Measurements from ENCODE around the gene SRPRA.
A peak's percentile ranks its signal among the peaks of the same experiment; 100 is the strongest.

Gene SRPRA

DNA sequence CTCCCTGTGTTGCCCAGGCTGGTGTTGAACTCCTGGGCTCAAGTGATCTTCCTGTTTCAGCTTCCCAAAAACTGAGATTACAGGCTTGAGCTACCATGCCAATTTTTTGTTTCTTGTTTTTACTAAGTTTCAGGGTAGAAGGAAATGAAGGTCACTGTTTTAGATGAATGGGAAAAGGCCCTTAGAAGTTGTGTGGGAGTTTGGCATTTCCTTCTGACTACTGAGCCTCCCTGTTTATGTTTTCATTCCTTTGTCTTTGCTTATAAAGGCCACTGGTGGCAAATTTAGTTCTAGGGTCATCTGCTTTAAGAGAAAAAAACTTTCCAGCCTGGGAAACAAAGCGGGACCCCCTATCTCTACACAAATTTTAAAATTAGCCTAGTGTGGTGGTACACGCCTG lies 22.1 kb downstream of the SRPRA start (continued):
- no peak for TF ChIP-seq ZNF354C (tag by site-specific recombination; IDR thresholded peaks at IDR 0.05; ENCODE audit: borderline replicate concordance, low read depth)

DNA sequence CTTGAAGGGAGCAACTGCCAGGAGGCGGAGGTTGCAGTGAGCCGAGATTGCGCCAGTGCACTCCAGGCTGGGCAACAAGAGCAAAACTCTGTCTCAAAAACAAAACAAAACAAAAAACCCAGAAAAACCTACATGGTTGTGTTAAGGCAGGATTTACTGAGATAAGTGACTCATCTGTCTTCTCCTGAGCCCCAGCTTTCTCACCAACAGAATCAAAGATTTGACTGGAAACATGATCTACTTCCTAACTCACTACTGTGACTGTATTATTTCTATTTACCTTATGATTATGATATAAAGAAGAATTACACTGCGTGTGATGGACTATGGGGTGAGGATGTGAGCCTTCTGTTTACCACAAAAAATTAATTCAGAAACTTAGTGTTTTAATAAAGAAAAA lies 35.3 kb downstream of the SRPRA start:
- Histone ChIP-seq H3K27ac (ENCODE audit: extremely low read depth, low read depth, low read length) (no peak overlapping the region), H3K4me1 (ENCODE audit: control insufficient read depth, insufficient read depth, low read length) (peaks cover 5% of the 10 kb centered on the region), H3K4me3 (ENCODE audit: low read depth, low read length) (no peak overlapping the region), H3K9me3 (ENCODE audit: control insufficient read depth, insufficient read depth, low read depth, low read length) (no peaks in the 10 kb centered on the region), H3K36me3 (ENCODE audit: control insufficient read depth in 2 of 2, insufficient read depth in 1 of 2, low read length in 2 of 2) (peaks cover 0 to 17% of the 10 kb centered on the region in 2 experiments; a peak in 1 of 3 replicates)
- TF ChIP-seq, protein P1, sequence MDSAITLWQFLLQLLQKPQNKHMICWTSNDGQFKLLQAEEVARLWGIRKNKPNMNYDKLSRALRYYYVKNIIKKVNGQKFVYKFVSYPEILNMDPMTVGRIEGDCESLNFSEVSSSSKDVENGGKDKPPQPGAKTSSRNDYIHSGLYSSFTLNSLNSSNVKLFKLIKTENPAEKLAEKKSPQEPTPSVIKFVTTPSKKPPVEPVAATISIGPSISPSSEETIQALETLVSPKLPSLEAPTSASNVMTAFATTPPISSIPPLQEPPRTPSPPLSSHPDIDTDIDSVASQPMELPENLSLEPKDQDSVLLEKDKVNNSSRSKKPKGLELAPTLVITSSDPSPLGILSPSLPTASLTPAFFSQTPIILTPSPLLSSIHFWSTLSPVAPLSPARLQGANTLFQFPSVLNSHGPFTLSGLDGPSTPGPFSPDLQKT (IDR thresholded peaks at IDR 0.05; ENCODE audit: borderline replicate concordance, low read depth, low read length): no peak
- TF ChIP-seq, protein P2, sequence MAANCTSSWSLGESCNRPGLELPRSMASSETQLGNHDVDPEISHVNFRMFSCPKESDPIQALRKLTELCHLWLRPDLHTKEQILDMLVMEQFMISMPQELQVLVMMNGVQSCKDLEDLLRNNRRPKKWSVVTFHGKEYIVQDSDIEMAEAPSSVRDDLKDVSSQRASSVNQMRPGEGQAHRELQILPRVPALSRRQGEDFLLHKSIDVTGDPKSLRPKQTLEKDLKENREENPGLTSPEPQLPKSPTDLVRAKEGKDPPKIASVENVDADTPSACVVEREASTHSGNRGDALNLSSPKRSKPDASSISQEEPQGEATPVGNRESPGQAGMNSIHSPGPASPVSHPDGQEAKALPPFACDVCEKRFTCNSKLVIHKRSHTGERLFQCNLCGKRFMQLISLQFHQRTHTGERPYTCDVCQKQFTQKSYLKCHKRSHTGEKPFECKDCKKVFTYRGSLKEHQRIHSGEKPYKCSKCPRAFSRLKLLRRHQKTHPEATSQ (tag by site-specific recombination; IDR thresholded peaks at IDR 0.05): no peak
- no peak for TF ChIP-seq ZNF23 (tag by site-specific recombination; IDR thresholded peaks at IDR 0.05; ENCODE audit: borderline replicate concordance)
- CTCF ChIA-PET: no interaction called here
- POLR2A ChIA-PET: no interaction called here

DNA sequence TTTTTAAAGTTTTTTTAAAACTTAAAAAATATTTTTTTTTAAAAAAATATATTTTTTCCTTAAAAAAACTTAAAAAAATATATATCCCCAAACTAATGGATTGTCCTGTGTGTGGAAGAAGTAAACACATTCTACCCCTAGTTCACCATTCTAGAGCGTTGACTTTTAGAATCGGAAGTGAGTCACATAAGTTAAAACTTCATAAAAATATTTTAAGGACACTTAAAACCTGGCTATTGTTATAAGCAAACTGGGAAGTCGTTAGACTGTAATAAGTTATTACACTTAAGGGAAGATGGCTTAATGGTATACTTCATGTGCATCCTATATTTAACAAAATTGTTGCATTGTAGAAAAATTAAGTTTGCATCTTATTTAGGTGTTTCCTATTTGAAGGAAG lies 36.0 kb downstream of the SRPRA start:
- peaks cover 0 to 13% of the 10 kb centered on the region in 2 experiments; a peak in 1 of 3 replicates for H3K36me3 ChIP-seq (ENCODE audit: control insufficient read depth in 2 of 2, insufficient read depth in 1 of 2, low read length in 2 of 2)
- CTCF ChIA-PET: no interaction called here
- TF ChIP-seq, protein P3, sequence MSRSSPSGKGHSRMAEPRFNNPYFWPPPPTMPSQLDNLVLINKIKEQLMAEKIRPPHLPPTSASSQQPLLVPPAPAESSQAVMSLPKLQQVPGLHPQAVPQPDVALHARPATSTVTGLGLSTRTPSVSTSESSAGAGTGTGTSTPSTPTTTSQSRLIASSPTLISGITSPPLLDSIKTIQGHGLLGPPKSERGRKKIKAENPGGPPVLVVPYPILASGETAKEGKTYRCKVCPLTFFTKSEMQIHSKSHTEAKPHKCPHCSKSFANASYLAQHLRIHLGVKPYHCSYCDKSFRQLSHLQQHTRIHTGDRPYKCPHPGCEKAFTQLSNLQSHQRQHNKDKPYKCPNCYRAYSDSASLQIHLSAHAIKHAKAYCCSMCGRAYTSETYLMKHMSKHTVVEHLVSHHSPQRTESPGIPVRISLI (tag by site-specific recombination; IDR thresholded peaks at IDR 0.05): peak; percentile 51; the same call in 1 of the 2 replicates
- TF ChIP-seq ZBTB17 (tag by site-specific recombination; IDR thresholded peaks at IDR 0.05): no peak

DNA sequence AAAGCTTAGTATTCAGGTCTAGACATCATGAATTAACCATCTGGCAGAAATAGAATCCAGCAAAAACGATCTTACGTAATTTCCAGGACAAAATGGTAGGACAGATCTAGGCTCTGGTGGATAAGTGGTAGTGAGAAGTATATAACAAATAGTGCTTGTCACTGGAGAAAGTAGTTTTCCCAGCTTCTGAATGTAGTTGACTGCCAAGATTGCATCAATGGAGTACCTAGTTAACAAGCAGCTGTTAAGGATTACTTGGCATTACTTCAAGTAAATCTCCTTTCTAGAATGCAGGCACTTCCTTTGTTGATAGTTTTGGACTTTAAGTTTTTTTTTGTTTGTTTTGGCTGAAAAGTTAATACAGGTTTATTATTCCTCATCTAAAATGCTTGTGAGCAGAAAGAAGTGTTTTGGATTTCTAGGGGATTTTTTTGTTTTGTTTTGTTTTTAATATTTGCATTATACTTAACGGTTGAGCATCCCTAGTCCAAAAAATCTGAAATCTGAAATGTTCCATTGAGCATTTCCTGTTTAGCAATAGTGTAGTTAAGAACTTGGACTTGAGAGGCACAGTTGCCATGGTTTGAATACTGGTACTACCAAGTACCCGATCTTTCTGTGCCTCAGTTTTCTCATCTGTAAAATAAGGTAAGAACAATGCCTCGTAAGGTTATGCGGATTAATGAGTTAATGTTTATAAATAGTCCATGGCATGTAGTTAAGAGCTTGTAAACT lies 36.8 kb downstream of the SRPRA start:
- CTCF ChIA-PET: interaction anchor here (1.7 kb wide), 1 partner anchor 19 kb away, joined by 3 read pairs; no protein-coding TSS in a partner anchor

More for the DNA sequence above, 36.0 kb downstream of the SRPRA start:
- Histone ChIP-seq H3K4me3 (ENCODE audit: low read depth, low read length) (no peak overlapping the region), H3K4me1 (ENCODE audit: control insufficient read depth, insufficient read depth, low read length) (peaks cover 5% of the 10 kb centered on the region), H3K9me3 (ENCODE audit: control insufficient read depth, insufficient read depth, low read depth, low read length) (no peaks in the 10 kb centered on the region), H3K27ac (ENCODE audit: extremely low read depth, low read depth, low read length) (no peak overlapping the region)
- POLR2A ChIA-PET: no interaction called here

More for the DNA sequence above, 36.8 kb downstream of the SRPRA start:
- H3K36me3 ChIP-seq (ENCODE audit: control insufficient read depth in 2 of 2, insufficient read depth in 1 of 2, low read length in 2 of 2): peaks cover 0 to 13% of the 10 kb centered on the region in 2 experiments; a peak in 1 of 3 replicates
- H3K27ac ChIP-seq (ENCODE audit: extremely low read depth, low read depth, low read length): no peak overlapping the region
- POLR2A ChIA-PET: no interaction called here
- no peak for TF ChIP-seq ZNF624 (tag by site-specific recombination; IDR thresholded peaks at IDR 0.05)
- TF ChIP-seq, protein P4, sequence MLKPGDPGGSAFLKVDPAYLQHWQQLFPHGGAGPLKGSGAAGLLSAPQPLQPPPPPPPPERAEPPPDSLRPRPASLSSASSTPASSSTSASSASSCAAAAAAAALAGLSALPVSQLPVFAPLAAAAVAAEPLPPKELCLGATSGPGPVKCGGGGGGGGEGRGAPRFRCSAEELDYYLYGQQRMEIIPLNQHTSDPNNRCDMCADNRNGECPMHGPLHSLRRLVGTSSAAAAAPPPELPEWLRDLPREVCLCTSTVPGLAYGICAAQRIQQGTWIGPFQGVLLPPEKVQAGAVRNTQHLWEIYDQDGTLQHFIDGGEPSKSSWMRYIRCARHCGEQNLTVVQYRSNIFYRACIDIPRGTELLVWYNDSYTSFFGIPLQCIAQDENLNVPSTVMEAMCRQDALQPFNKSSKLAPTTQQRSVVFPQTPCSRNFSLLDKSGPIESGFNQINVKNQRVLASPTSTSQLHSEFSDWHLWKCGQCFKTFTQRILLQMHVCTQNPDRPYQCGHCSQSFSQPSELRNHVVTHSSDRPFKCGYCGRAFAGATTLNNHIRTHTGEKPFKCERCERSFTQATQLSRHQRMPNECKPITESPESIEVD (tag by site-specific recombination; IDR thresholded peaks at IDR 0.05): peak; percentile 92
- TF ChIP-seq, protein P5, sequence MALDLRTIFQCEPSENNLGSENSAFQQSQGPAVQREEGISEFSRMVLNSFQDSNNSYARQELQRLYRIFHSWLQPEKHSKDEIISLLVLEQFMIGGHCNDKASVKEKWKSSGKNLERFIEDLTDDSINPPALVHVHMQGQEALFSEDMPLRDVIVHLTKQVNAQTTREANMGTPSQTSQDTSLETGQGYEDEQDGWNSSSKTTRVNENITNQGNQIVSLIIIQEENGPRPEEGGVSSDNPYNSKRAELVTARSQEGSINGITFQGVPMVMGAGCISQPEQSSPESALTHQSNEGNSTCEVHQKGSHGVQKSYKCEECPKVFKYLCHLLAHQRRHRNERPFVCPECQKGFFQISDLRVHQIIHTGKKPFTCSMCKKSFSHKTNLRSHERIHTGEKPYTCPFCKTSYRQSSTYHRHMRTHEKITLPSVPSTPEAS (tag by site-specific recombination; IDR thresholded peaks at IDR 0.05): no peak
- peak; percentile 63 for TF ChIP-seq OSR2 (tag by site-specific recombination; IDR thresholded peaks at IDR 0.05)
- TF ChIP-seq ZNF670 (tag by site-specific recombination; IDR thresholded peaks at IDR 0.05; ENCODE audit: low read depth): no peak
- TF ChIP-seq, protein P6, sequence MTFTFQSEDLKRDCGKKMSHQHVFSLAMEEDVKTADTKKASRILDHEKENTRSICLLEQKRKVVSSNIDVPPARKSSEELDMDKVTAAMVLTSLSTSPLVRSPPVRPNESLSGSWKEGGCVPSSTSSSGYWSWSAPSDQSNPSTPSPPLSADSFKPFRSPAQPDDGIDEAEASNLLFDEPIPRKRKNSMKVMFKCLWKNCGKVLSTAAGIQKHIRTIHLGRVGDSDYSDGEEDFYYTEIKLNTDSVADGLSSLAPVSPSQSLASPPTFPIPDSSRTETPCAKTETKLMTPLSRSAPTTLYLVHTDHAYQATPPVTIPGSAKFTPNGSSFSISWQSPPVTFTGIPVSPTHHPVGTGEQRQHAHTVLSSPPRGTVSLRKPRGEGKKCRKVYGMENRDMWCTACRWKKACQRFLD (tag by site-specific recombination; IDR thresholded peaks at IDR 0.05): no peak
- TF ChIP-seq ZBTB17 (tag by site-specific recombination; IDR thresholded peaks at IDR 0.05): peak; percentile 46; the same call in 1 of the 2 replicates
- TF ChIP-seq, protein P7, sequence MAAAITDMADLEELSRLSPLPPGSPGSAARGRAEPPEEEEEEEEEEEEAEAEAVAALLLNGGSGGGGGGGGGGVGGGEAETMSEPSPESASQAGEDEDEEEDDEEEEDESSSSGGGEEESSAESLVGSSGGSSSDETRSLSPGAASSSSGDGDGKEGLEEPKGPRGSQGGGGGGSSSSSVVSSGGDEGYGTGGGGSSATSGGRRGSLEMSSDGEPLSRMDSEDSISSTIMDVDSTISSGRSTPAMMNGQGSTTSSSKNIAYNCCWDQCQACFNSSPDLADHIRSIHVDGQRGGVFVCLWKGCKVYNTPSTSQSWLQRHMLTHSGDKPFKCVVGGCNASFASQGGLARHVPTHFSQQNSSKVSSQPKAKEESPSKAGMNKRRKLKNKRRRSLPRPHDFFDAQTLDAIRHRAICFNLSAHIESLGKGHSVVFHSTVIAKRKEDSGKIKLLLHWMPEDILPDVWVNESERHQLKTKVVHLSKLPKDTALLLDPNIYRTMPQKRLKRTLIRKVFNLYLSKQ (tag by site-specific recombination; IDR thresholded peaks at IDR 0.05; ENCODE audit: borderline replicate concordance): no peak
- no peaks in the 10 kb centered on the region for H3K9me3 ChIP-seq (ENCODE audit: control insufficient read depth, insufficient read depth, low read depth, low read length)
- H3K4me1 ChIP-seq (ENCODE audit: control insufficient read depth, insufficient read depth, low read length): peaks cover 5% of the 10 kb centered on the region
- no peak overlapping the region for H3K4me3 ChIP-seq (ENCODE audit: low read depth, low read length)

Data from HEK293 (cell line).